ENCODE results near the gene NUDT21. TPM values are rescaled to one million over a fixed set of nuclear protein-coding genes. Genes with fewer than 3 reads are reported as not detected.

Gene NUDT21
- total and polyA plus RNA-seq, 2 of the 4 experiments (the other 2 are of a cell fraction): 52.4 to 166 TPM

GRCh38 chr16:56450275-56450985 lies 702 bp downstream of the NUDT21 start:
- Histone ChIP-seq H3K4me3 (ENCODE audit: insufficient read depth, low read depth, low read length) (peak overlapping the region; percentile 70), H2BK5ac (ENCODE audit: low read depth, low read length, poor library complexity, severe bottlenecking) (peak overlapping the region; percentile 57), H4K5ac (ENCODE audit: low read depth, low read length) (no peak overlapping the region; the same call in 1 of the 2 replicates), H4K91ac (ENCODE audit: insufficient read depth, low read depth, low read length) (no peak overlapping the region; the same call in 1 of the 2 replicates), H4K8ac (ENCODE audit: low read depth in 2 of 2, low read length in 2 of 2) (peak overlapping the region in 1 of 2 experiments; percentile 81; a peak in 2 of 4 replicates), H3K4me2 (ENCODE audit: low read depth, low read length) (peak overlapping the region; percentile 99), H2BK15ac (ENCODE audit: low read depth, low read length) (no peak overlapping the region), H3K4me1 (ENCODE audit: control insufficient read depth, insufficient read depth, low read length) (peaks cover 2% of the 10 kb centered on the region; the same call in 1 of the 2 replicates), H3K27me3 (ENCODE audit: control insufficient read depth, insufficient read depth, low read length) (no peaks in the 10 kb centered on the region), H3K14ac (replicated peaks; ENCODE audit: low read depth, low read length) (0 out of 2 replicates have a peak overlapping the region, but pooled peaks have one; percentile 13), H3K9me1 (ENCODE audit: insufficient read depth, low read length) (no peaks in the 10 kb centered on the region), H2AK5ac (ENCODE audit: low read depth, low read length) (peak overlapping the region; percentile 5; the same call in 1 of the 2 replicates), H2AFZ (replicated peaks; ENCODE audit: low read length, poor library complexity) (peak overlapping the region; percentile 91), H2AK9ac (replicated peaks; ENCODE audit: low read depth, low read length, poor library complexity) (peak overlapping the region; percentile 89), H3K79me1 (ENCODE audit: low read depth in 1 of 2, low read length in 2 of 2) (peaks cover 14 to 44% of the 10 kb centered on the region in 2 experiments), H3K56ac (ENCODE audit: extremely low read depth, insufficient read depth, low read length) (peak overlapping the region; percentile 59; the same call in 1 of the 2 replicates), H3K36me3 (ENCODE audit: control insufficient read depth, insufficient read depth, low read length) (peaks cover 1% of the 10 kb centered on the region; the same call in 1 of the 2 replicates), H3K23ac (ENCODE audit: low read depth, low read length) (peak overlapping the region; percentile 48), H2BK20ac (ENCODE audit: low read depth, low read length) (no peak overlapping the region), H2BK120ac (ENCODE audit: low read depth, low read length) (no peak overlapping the region), H3K4ac (ENCODE audit: low read depth, low read length) (peak overlapping the region; percentile 77), H3K27ac (ENCODE audit: insufficient read depth, low read length) (peak overlapping the region; percentile 83), H3K18ac (ENCODE audit: low read depth, low read length) (no peak overlapping the region), H3K9me3 (ENCODE audit: control insufficient read depth, insufficient read depth, low read length) (no peaks in the 10 kb centered on the region), H3K9ac (ENCODE audit: low read depth, low read length) (peak overlapping the region; percentile 85), H4K20me1 (ENCODE audit: insufficient read depth, low read length) (peaks cover 13% of the 10 kb centered on the region; the same call in 1 of the 2 replicates)
- dilution Hi-C loops (cut with HindIII; ENCODE audit: low sequenced_read_pairs, unreplicated experiment): no loop called here
- CTCF ChIA-PET: interaction anchor here (1.0 kb wide), 2 partner anchors 19 to 150 kb away, joined by 3 read pairs; no protein-coding TSS in a partner anchor
- DNase-seq (peak; percentile 14), ATAC-seq (ENCODE audit: low read depth) (no peak)
- WGBS, 2 experiments (ENCODE audit: extremely low coverage in 2 of 2, insufficient read length in 1 of 2): 0% methylated on average over 5 of the region's 18 CpGs; no CpG with 5 or more reads in 1 of the 2 experiments
- POLR2A ChIA-PET (ENCODE audit: unreplicated experiment): no interaction called here
- peak; percentile 46; the same call in 1 of the 2 replicates for TF ChIP-seq MXI1 (IDR thresholded peaks at IDR 0.05; ENCODE audit: borderline replicate concordance, low read depth, low read length)
- no peak for TF ChIP-seq POLR2A (IDR thresholded peaks at IDR 0.05; ENCODE audit: low read depth, low read length)
- no peak for TF ChIP-seq RAD21 (IDR thresholded peaks at IDR 0.05; ENCODE audit: low read length)
- TF ChIP-seq CEBPB (IDR thresholded peaks at IDR 0.05; ENCODE audit: low read depth, low read length): no peak
- TF ChIP-seq RCOR1 (IDR thresholded peaks at IDR 0.05; ENCODE audit: insufficient replicate concordance, low read length): no peak
- no peak for TF ChIP-seq MAFK (IDR thresholded peaks at IDR 0.05; ENCODE audit: low read depth, low read length)
- TF ChIP-seq MAZ (IDR thresholded peaks at IDR 0.05; ENCODE audit: borderline replicate concordance, low read depth, low read length): no peak
- no TSS peak for BruUV-seq (replicated peaks)
- intact Hi-C loops (cut with micrococcal nuclease): loop anchor here (5.0 kb wide), 1 partner anchor 252 kb away; no protein-coding TSS in a partner anchor
- in situ Hi-C loops (cut with MboI; ENCODE audit: low sequenced_read_pairs): no loop called here

Measured in IMR-90 (cell line).